Peyer's patch (tissue), 4 donors: ENCODE results near the gene HS6ST2. TPM values are rescaled to one million over a fixed set of nuclear protein-coding genes. Genes with fewer than 3 reads are reported as not detected.

Experiments
- DNase-seq, 3 donors: peaks; one replicate each; pipeline ENCODE4 v3.0.0-alpha.2; 2017 to 2019
- H3K27ac ChIP-seq, 4 donors: fragments of 200-600 bp; sonication (generic); one replicate each; pipeline ENCODE4 v1.5.1; 2016 to 2019
- H3K27me3 ChIP-seq, 2 donors: fragments of 200-600 bp; sonication (generic); one replicate each; pipeline ENCODE4 v1.5.1; 2019
- H3K36me3 ChIP-seq, 3 donors: fragments of 200-600 bp; sonication (generic); one replicate each; pipeline ENCODE4 v1.5.1; 2016 to 2019
- H3K4me1 ChIP-seq, 4 donors: fragments of 200-600 bp; sonication (generic); one replicate each; pipeline ENCODE4 v1.5.1; 2016 to 2019
- H3K4me3 ChIP-seq, 4 donors: fragments of 200-600 bp; sonication (generic); 1 replicate in 3 of 4; 2 replicates in 1 of 4; pipeline ENCODE4 v1.5.1; 2016 to 2019; ENCODE audit warnings: mild to moderate bottlenecking in 1 of 4
- H3K9me3 ChIP-seq, 4 donors: fragments of 200-600 bp; sonication (generic); one replicate each; pipeline ENCODE4 v1.5.1; 2016 to 2019; ENCODE audit warnings: mild to moderate bottlenecking in 1 of 4
- POLR2A ChIP-seq, 2 donors: fragments of 450-650 bp; IDR thresholded peaks; one replicate each; pipeline ENCODE4 v1.5.1; 2017; ENCODE audit warnings: antibody characterized with exemption in 2 of 2, mild to moderate bottlenecking in 2 of 2, moderate library complexity in 2 of 2
- total RNA-seq, 4 donors: library from RNA; depleted of rRNA; stranded (reverse); fragments of >200 nt; gene quantifications; one replicate each; pipeline ENCODE4 v1.1.0, GENCODE V29; 2016
- TF ChIP-seq, protein P1 (sequence below), 6 experiments: fragments of 450-650 bp in 4 of 6; fragments of 200-600 bp in 2 of 6; sonication (generic) in 1 of 6; IDR thresholded peaks; one replicate each; pipeline ENCODE4 v1.5.1; 2017 to 2019; ENCODE audit warnings: antibody characterized with exemption in 6 of 6, mild to moderate bottlenecking in 3 of 6, moderate library complexity in 1 of 6

HS6ST2 gene
- total RNA-seq, 4 donors from 2014 or later = not detected

- H3K9me3 ChIP-seq = no peaks in the 10 kb centered on the region
- no peak overlapping the region for H3K27ac ChIP-seq
- TF ChIP-seq, protein P1, sequence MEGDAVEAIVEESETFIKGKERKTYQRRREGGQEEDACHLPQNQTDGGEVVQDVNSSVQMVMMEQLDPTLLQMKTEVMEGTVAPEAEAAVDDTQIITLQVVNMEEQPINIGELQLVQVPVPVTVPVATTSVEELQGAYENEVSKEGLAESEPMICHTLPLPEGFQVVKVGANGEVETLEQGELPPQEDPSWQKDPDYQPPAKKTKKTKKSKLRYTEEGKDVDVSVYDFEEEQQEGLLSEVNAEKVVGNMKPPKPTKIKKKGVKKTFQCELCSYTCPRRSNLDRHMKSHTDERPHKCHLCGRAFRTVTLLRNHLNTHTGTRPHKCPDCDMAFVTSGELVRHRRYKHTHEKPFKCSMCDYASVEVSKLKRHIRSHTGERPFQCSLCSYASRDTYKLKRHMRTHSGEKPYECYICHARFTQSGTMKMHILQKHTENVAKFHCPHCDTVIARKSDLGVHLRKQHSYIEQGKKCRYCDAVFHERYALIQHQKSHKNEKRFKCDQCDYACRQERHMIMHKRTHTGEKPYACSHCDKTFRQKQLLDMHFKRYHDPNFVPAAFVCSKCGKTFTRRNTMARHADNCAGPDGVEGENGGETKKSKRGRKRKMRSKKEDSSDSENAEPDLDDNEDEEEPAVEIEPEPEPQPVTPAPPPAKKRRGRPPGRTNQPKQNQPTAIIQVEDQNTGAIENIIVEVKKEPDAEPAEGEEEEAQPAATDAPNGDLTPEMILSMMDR (IDR thresholded peaks at IDR 0.05) = no peak
- TF ChIP-seq POLR2A (IDR thresholded peaks at IDR 0.05) = no peak
- no peaks in the 10 kb centered on the region for H3K4me1 ChIP-seq
- no peak for DNase-seq
- no peaks in the 10 kb centered on the region for H3K36me3 ChIP-seq
- H3K4me3 ChIP-seq = no peak overlapping the region
- no peaks in the 10 kb centered on the region for H3K27me3 ChIP-seq
Measured at GRCh38 chrX:132730266-132730665, 228.2 kb downstream of the HS6ST2 start.

- H3K4me3 ChIP-seq = no peak overlapping the region
- TF ChIP-seq, protein P1 (IDR thresholded peaks at IDR 0.05) = no peak
- no peak for TF ChIP-seq POLR2A (IDR thresholded peaks at IDR 0.05)
- no peaks in the 10 kb centered on the region for H3K4me1 ChIP-seq
- H3K27ac ChIP-seq = no peak overlapping the region
- H3K9me3 ChIP-seq = no peaks in the 10 kb centered on the region
- H3K36me3 ChIP-seq = no peaks in the 10 kb centered on the region
- no peaks in the 10 kb centered on the region for H3K27me3 ChIP-seq
- DNase-seq = no peak
Measured at GRCh38 chrX:132728296-132728695, 230.1 kb downstream of the HS6ST2 start.

- H3K4me1 ChIP-seq = no peaks in the 10 kb centered on the region
Measured at GRCh38 chrX:132718431-132718958, 239.9 kb downstream of the HS6ST2 start.

GRCh38 chrX:132716006-132716405 is 242.4 kb downstream of the HS6ST2 start:
- Histone ChIP-seq H3K36me3 (no peaks in the 10 kb centered on the region), H3K4me3 (no peak overlapping the region), H3K27me3 (no peaks in the 10 kb centered on the region), H3K4me1 (no peaks in the 10 kb centered on the region), H3K9me3 (no peaks in the 10 kb centered on the region), H3K27ac (no peak overlapping the region)
- TF ChIP-seq, protein P1 (IDR thresholded peaks at IDR 0.05) = no peak
- no peak for TF ChIP-seq POLR2A (IDR thresholded peaks at IDR 0.05)
- no peak for DNase-seq

More at GRCh38 chrX:132718431-132718958, 239.9 kb downstream of the HS6ST2 start:
- Histone ChIP-seq H3K36me3 (no peaks in the 10 kb centered on the region), H3K9me3 (no peaks in the 10 kb centered on the region), H3K27me3 (no peaks in the 10 kb centered on the region), H3K27ac (no peak overlapping the region), H3K4me3 (no peak overlapping the region)
- no peak for TF ChIP-seq POLR2A (IDR thresholded peaks at IDR 0.05)
- TF ChIP-seq, protein P1 (IDR thresholded peaks at IDR 0.05) = no peak
- no peak for DNase-seq

GRCh38 chrX:132714913-132715312 is 243.5 kb downstream of the HS6ST2 start:
- no peak for DNase-seq
- Histone ChIP-seq H3K36me3 (no peaks in the 10 kb centered on the region), H3K4me3 (no peak overlapping the region), H3K27me3 (no peaks in the 10 kb centered on the region), H3K4me1 (no peaks in the 10 kb centered on the region), H3K9me3 (no peaks in the 10 kb centered on the region), H3K27ac (no peak overlapping the region)
- TF ChIP-seq POLR2A (IDR thresholded peaks at IDR 0.05) = no peak
- TF ChIP-seq, protein P1 (IDR thresholded peaks at IDR 0.05) = no peak

DNA sequence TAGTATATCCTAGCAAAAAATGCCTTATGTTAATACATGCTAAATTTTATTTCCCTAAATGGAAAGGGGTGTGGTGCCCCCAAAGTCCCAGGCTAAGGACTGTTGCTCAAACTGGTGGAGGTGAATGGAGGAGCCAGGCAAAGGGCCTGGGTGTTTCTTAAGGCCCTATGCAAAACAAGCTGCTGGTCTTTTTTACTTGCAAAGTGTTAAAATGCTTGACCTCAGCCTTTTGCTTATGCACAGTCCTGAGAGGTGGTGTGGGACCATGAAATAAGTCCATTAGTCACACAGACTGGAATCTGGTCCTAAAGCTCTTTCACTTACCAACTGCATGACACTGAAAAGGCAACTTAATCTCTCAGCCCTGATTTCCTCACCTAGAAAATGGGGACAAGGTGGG is 246.1 kb downstream of the HS6ST2 start:
- no peak for DNase-seq
- no peaks in the 10 kb centered on the region for H3K9me3 ChIP-seq
- no peaks in the 10 kb centered on the region for H3K4me1 ChIP-seq
- TF ChIP-seq, protein P1 (IDR thresholded peaks at IDR 0.05) = no peak
- H3K4me3 ChIP-seq = no peak overlapping the region
- no peaks in the 10 kb centered on the region for H3K36me3 ChIP-seq
- no peaks in the 10 kb centered on the region for H3K27me3 ChIP-seq
- no peak overlapping the region for H3K27ac ChIP-seq
